Mesothelial cell of epicardium (in vitro differentiated cells): ENCODE data around the gene SCFD2. TPM values are rescaled to one million over a fixed set of nuclear protein-coding genes. Genes with fewer than 3 reads are reported as not detected.

ENCODE experiments used
- DNase-seq, 2 experiments: peaks; one replicate each; pipeline ENCODE4 v3.0.0; 2021; ENCODE audit warnings: low spot score in 2 of 2; ENCODE audit not compliant: unreplicated experiment in 2 of 2
- H3K27ac Mint-ChIP-seq: 2 replicates; pipeline ENCODE4 v1.8.0; 2021; ENCODE audit warnings: mixed read lengths
- H3K27me3 Mint-ChIP-seq: 2 replicates; pipeline ENCODE4 v1.8.0; 2021; ENCODE audit warnings: low read depth, mixed read lengths
- H3K36me3 Mint-ChIP-seq: 2 replicates; pipeline ENCODE4 v1.8.0; 2021; ENCODE audit warnings: mixed read lengths
- H3K4me1 Mint-ChIP-seq: 2 replicates; pipeline ENCODE4 v1.8.0; 2021; ENCODE audit warnings: mixed read lengths
- H3K4me3 Mint-ChIP-seq: 2 replicates; pipeline ENCODE4 v1.8.0; 2021; ENCODE audit warnings: mild to moderate bottlenecking, moderate library complexity, mixed read lengths
- H3K9me3 Mint-ChIP-seq: 2 replicates; pipeline ENCODE4 v1.8.0; 2021; ENCODE audit warnings: mixed read lengths
- total RNA-seq: library from RNA; stranded (reverse); gene quantifications from 3 replicates; pipeline ENCODE4 v1.2.1, GENCODE V29; 2021
- TF ChIP-seq, protein P1 (sequence below): fragments of 200-600 bp; sonication (generic); IDR thresholded peaks from one replicate; pipeline ENCODE4 v1.5.0; 2021; ENCODE audit warnings: antibody characterized with exemption; ENCODE audit not compliant: unreplicated experiment

SCFD2 gene
- total RNA-seq, 1 donor from 2014 or later = 15.6 TPM

DNA sequence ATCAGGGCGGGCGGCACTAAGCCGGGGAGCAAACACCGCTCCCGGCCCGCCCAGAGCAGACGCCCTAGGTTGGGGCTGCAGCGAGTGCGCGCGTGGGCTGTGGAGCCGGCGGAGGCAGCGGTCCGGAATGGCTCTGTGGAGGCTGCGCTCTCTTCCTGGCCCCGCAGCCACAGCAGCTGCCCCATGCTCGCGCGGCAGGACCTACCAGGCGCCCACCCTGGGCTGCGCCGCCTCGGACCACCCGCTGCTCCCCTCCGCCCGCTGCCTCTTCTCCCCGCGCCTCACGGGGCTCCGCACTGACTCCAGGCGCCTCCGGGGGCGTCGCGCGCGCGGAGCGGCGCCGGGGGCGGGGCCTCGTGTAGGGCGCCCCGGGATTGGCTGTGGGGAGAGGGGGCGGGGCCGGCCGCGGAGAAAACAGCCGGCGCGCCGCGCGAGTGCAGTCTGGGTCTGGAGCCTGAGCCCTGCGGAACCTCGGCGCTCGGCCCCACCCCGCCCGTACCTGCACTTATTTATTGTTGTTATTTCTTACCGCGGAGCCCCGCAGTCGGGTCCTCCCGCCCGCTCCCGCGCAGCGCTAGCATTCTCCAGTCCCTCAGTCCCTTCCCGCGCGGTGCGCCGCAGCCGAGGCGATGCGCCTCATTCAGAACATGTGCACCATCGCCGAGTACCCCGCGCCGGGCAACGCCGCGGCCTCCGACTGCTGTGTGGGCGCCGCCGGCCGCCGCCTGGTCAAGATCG lies 503.8 kb downstream of the SCFD2 start, which contains the start of gene RASL11B:
RASL11B (plus strand) TSS at position 439 of the 738 bp plus-strand sequence; CDS start at position 630, 191 bp downstream.
- peak within 1 kb of the TSS; percentile 82 for H3K4me3 Mint-ChIP-seq
- TF ChIP-seq, protein P1, sequence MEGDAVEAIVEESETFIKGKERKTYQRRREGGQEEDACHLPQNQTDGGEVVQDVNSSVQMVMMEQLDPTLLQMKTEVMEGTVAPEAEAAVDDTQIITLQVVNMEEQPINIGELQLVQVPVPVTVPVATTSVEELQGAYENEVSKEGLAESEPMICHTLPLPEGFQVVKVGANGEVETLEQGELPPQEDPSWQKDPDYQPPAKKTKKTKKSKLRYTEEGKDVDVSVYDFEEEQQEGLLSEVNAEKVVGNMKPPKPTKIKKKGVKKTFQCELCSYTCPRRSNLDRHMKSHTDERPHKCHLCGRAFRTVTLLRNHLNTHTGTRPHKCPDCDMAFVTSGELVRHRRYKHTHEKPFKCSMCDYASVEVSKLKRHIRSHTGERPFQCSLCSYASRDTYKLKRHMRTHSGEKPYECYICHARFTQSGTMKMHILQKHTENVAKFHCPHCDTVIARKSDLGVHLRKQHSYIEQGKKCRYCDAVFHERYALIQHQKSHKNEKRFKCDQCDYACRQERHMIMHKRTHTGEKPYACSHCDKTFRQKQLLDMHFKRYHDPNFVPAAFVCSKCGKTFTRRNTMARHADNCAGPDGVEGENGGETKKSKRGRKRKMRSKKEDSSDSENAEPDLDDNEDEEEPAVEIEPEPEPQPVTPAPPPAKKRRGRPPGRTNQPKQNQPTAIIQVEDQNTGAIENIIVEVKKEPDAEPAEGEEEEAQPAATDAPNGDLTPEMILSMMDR = no peak
- peak within 1 kb of the TSS; percentile 55 for H3K27ac Mint-ChIP-seq
- H3K4me1 Mint-ChIP-seq = peaks cover 49% of the 10 kb centered on the region
- H3K27me3 Mint-ChIP-seq = peaks cover 5% of the 10 kb centered on the region
- peak; percentile 83 to 93 for DNase-seq
- H3K9me3 Mint-ChIP-seq = peaks cover 17% of the 10 kb centered on the region
- peaks cover 18% of the 10 kb centered on the region for H3K36me3 Mint-ChIP-seq

DNA sequence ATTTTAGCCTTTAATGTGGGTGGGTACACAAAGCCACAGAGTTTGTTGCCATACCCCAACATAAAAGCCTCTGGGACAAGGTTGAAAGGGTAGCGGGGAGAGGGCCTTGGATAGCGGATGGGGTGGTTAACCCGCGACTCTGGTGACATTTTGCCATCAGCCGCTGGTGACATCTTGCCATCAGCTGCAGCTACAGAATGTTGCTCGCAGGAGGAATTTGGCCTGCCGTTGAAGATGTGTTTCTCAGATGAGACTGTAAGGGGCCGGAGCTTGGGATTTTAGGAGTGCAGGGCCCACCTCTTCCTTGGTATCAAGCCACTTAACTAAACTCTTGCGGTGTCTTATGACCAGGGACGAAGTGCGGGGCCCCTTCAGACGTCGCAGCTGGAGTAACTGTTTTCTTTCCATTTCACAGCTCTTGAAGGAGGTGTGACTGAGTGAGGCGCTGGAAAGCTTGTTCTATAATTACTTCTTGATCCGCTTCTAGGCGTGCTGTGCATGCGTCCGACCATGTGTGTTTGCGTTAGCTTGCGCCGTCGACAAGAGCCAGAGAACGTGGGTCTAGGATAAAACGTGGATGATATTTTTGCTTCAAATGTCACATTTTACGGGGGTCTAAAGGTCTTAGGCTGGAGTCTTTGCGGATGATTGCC lies 504.6 kb downstream of the SCFD2 start:
- H3K27ac Mint-ChIP-seq = peak overlapping the region; percentile 27
- TF ChIP-seq, protein P1 = no peak
- H3K4me3 Mint-ChIP-seq = peak overlapping the region; percentile 63
- peaks cover 19% of the 10 kb centered on the region for H3K9me3 Mint-ChIP-seq
- peaks cover 5% of the 10 kb centered on the region for H3K27me3 Mint-ChIP-seq
- peaks cover 15% of the 10 kb centered on the region for H3K36me3 Mint-ChIP-seq
- peaks cover 48% of the 10 kb centered on the region for H3K4me1 Mint-ChIP-seq
- no peak for DNase-seq

DNA sequence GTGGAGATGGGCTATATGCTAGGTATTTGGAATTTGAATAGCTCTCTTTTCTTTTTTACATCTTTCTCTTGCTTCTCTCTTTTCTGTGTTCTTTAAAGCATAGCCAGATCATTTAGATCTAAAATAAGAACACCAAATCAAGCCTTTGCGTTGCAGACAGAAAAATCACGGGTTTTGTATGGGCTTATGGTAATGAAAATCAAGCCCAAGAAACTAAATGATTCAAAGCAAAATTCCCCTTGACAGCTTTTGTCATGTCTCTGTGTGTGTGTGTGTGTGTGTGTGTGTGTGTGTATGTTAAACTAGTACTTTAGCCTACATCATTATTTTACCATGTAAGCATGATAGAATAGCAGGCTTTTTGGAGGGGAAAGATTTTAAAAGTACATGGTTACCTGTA lies 505.5 kb downstream of the SCFD2 start:
- no peak overlapping the region for H3K27ac Mint-ChIP-seq
- no peak overlapping the region for H3K4me3 Mint-ChIP-seq
- peaks cover 19% of the 10 kb centered on the region for H3K9me3 Mint-ChIP-seq
- TF ChIP-seq, protein P1 = no peak
- H3K4me1 Mint-ChIP-seq = peaks cover 47% of the 10 kb centered on the region
- H3K27me3 Mint-ChIP-seq = peaks cover 5% of the 10 kb centered on the region
- peaks cover 5% of the 10 kb centered on the region for H3K36me3 Mint-ChIP-seq
- DNase-seq = no peak

DNA sequence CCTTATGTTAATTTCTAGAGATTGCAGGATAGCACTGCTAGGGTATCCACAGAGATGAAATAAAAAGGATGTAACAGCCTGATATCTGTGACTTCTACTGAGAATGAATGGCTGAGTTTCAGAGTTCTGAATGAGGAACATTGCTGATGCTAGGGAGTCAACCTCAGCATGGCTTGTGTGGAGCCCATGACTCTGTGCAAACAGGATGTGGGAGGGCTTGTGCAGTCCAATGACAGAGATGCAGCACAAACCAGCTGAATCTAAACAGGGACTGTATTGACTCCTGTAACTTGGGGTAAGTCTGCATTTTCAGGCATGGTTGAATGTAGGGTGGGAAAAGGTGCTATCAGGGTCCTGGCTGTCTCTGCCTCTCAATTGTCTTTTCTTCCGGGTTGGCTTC lies 509.1 kb downstream of the SCFD2 start:
- H3K27ac Mint-ChIP-seq = no peak overlapping the region
- TF ChIP-seq, protein P1 = no peak
- H3K4me3 Mint-ChIP-seq = no peak overlapping the region
- no peak for DNase-seq
- H3K4me1 Mint-ChIP-seq = peaks cover 52% of the 10 kb centered on the region
- H3K27me3 Mint-ChIP-seq = peaks cover 5% of the 10 kb centered on the region
- peaks cover 19% of the 10 kb centered on the region for H3K9me3 Mint-ChIP-seq
- H3K36me3 Mint-ChIP-seq = peaks cover 3% of the 10 kb centered on the region

DNA sequence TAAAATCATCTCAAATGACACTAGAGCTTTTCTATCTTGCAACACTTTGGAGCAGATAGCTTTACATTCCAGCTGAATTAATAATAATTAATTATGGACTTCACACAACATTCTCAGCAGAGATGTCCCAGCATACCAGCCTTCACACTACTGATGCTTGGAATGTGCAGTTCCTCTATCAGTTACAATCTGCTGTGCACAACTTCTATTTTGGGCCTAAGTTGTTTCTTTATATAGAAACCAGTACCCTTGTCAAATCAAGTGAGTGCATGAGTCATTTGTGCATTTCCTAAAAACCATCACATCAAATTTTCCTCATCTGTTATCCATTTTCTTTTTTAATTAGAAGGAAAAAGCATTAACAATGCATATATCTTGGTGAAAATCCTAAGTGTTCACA lies 512.5 kb downstream of the SCFD2 start:
- Mint-ChIP-seq H3K4me3 (no peak overlapping the region), H3K9me3 (peaks cover 14% of the 10 kb centered on the region), H3K4me1 (peaks cover 42% of the 10 kb centered on the region), H3K27ac (peak overlapping the region; percentile 74), H3K36me3 (peaks cover 3% of the 10 kb centered on the region), H3K27me3 (no peaks in the 10 kb centered on the region)
- TF ChIP-seq, protein P1 = no peak
- DNase-seq = no peak
